K562 (cell line): Measurements from ENCODE around the gene CUX1. TPM values are rescaled to one million over a fixed set of nuclear protein-coding genes. Genes with fewer than 3 reads are reported as not detected.
A peak's percentile ranks its signal among the peaks of the same experiment; 100 is the strongest.

Experiments used
- ATAC-seq: fragments of 200-7000 bp; cut with Tn5 transposase; 3 replicates; pipeline ENCODE4 v1.9.1; 2020; ENCODE audit warnings: moderate library complexity
- BruUV-seq: library from RNA; stranded (reverse); fragments of 400-500 nt; replicated peaks from 2 replicates; lab custom pipeline; 2021; lab: Mats Ljungman, UMichigan
- CTCF ChIA-PET: fragments of 300-600 bp; formaldehyde crosslinking; extraction: SDS; loops from one replicate; lab custom pipeline; 2021; ENCODE audit warnings: low intra/inter-chr PET ratio; lab: Yijun Ruan, JAX
- POLR2A ChIA-PET: fragments of 300-600, 350-650 bp; sonication (Branson Sonifier 250); formaldehyde crosslinking; extraction: SDS; loops from one replicate; lab custom pipeline; 2021; ENCODE audit warnings: antibody characterized with exemption, inconsistent platforms; lab: Yijun Ruan, JAX
- DNase-seq, 4 experiments: peaks; one replicate each; pipeline versions ENCODE4 v3.0.0 to v3.0.0-alpha.2; 2011 to 2018; ENCODE audit warnings: low spot score in 3 of 4, mixed read lengths in 3 of 4; ENCODE audit errors: extremely low read depth in 1 of 4
- FAIRE-seq: peaks from 2 replicates; lab custom pipeline; 2011; peaks lifted over from hg19 to GRCh38; lab: Jason Lieb, UNC
- H2AFZ ChIP-seq: 2 replicates; pipeline ENCODE4 v1.6.0; 2011; ENCODE audit warnings: low read depth, low read length, control low read depth, inconsistent platforms
- H3K27ac ChIP-seq: fragments of 200-600 bp; 3 replicates; pipeline ENCODE4 v1.8.0; 2011; ENCODE audit warnings: low read depth, mild to moderate bottlenecking, control low read depth, inconsistent platforms, low read length, moderate library complexity, mixed read lengths; ENCODE audit errors: extremely low read depth
- H3K27me3 ChIP-seq, 2 experiments: fragments of 300-600 bp in 1 of 2; 2 replicates in 1 of 2; 3 replicates in 1 of 2; pipeline versions ENCODE4 v1.6.0 to v1.8.0; 2011; ENCODE audit warnings: inconsistent platforms in 2 of 2, low read length in 2 of 2, mild to moderate bottlenecking in 1 of 2, mixed read lengths in 1 of 2, moderate library complexity in 1 of 2; ENCODE audit not compliant: control insufficient read depth in 2 of 2, insufficient read depth in 2 of 2
- H3K36me3 ChIP-seq: fragments of 300-600 bp; 3 replicates; pipeline ENCODE4 v1.8.0; 2011; ENCODE audit warnings: mild to moderate bottlenecking, low read length, inconsistent platforms; ENCODE audit not compliant: control insufficient read depth, insufficient read depth
- H3K4me1 ChIP-seq, 2 experiments: fragments of 200-600 bp in 1 of 2; replicated peaks in 1 of 2; 2 replicates in 1 of 2; 3 replicates in 1 of 2; pipeline versions ENCODE4 v1.5.1 to v1.8.0; 2011; ENCODE audit warnings: inconsistent platforms in 2 of 2, low read length in 2 of 2, mild to moderate bottlenecking in 1 of 2, mixed read lengths in 1 of 2, moderate library complexity in 1 of 2; ENCODE audit not compliant: control insufficient read depth in 2 of 2, insufficient read depth in 2 of 2
- H3K4me2 ChIP-seq: 2 replicates; pipeline ENCODE4 v1.6.1; 2011; ENCODE audit warnings: low read length, control low read depth, inconsistent platforms, mixed read lengths; ENCODE audit not compliant: insufficient read depth
- H3K4me3 ChIP-seq: fragments of 200-600 bp; sonication (generic), shearing (Covaris generic); 2 replicates; pipeline ENCODE4 v1.5.1; 2016; ENCODE audit warnings: control low read depth, inconsistent platforms
- H3K79me2 ChIP-seq: fragments of 200-600 bp; 3 replicates; pipeline ENCODE4 v1.8.0; 2011; ENCODE audit warnings: low read length, inconsistent platforms; ENCODE audit not compliant: control insufficient read depth, insufficient read depth
- H3K9ac ChIP-seq, 2 experiments: 2 replicates each; pipeline versions ENCODE4 v1.6.0 to v1.6.1; 2011; ENCODE audit warnings: low read depth in 2 of 2, low read length in 2 of 2, control low read depth in 1 of 2, inconsistent platforms in 1 of 2, mild to moderate bottlenecking in 1 of 2, mixed read lengths in 1 of 2; ENCODE audit not compliant: insufficient read depth in 1 of 2
- H3K9me1 ChIP-seq: one replicate; pipeline ENCODE4 v1.6.0; 2011; ENCODE audit warnings: inconsistent platforms, mild to moderate bottlenecking, low read length, moderate library complexity; ENCODE audit not compliant: control insufficient read depth, insufficient read depth
- H3K9me3 ChIP-seq: replicated peaks from 2 replicates; pipeline ENCODE4 v1.5.1; 2011; ENCODE audit warnings: low read depth, low read length, inconsistent platforms; ENCODE audit not compliant: control insufficient read depth, insufficient read depth
- H4K20me1 ChIP-seq: replicated peaks from 2 replicates; pipeline ENCODE4 v1.6.1; 2011; ENCODE audit warnings: low read length, inconsistent platforms, mixed read lengths; ENCODE audit not compliant: control insufficient read depth, insufficient read depth
- ARNT ChIP-seq, 2 experiments: fragments of 450-650 bp; IDR thresholded peaks; 2 replicates each; pipeline ENCODE4 v1.6.1; 2016; ENCODE audit warnings: mild to moderate bottlenecking in 1 of 2
- ATF3 ChIP-seq, 2 experiments: fragments of 450-650 bp in 1 of 2; sonication (generic) in 1 of 2; formaldehyde crosslinking in 1 of 2; IDR thresholded peaks in 1 of 2; conservative IDR thresholded peaks in 1 of 2; 2 replicates each; pipeline versions ENCODE4 v1.6.1 to v1.8.1; 2016 to 2023; ENCODE audit warnings: mild to moderate bottlenecking in 2 of 2, moderate library complexity in 2 of 2, inconsistent platforms in 1 of 2, missing genetic modification reagents in 1 of 2
- CBFA2T2 ChIP-seq: fragments of 450-650 bp; conservative IDR thresholded peaks from 2 replicates; pipeline ENCODE4 v1.6.1; 2017; ENCODE audit warnings: mild to moderate bottlenecking
- CHCHD3 ChIP-seq: fragments of 250-450 bp; sonication (Bioruptor Pico); IDR thresholded peaks from 2 replicates; pipeline ENCODE4 v2.1.2; 2022; ENCODE audit warnings: mild to moderate bottlenecking
- FOSL1 ChIP-seq: fragments of 200-800 bp; sonication (Bioruptor generic); conservative IDR thresholded peaks from 2 replicates; pipeline ENCODE4 v1.6.1; 2016; ENCODE audit warnings: missing genetic modification characterization, missing compliant biosample characterization
- IRF1 ChIP-seq: sonication (generic); formaldehyde crosslinking; IDR thresholded peaks from 2 replicates; pipeline ENCODE4 v1.8.0; 2022; ENCODE audit warnings: missing genetic modification reagents, mild to moderate bottlenecking, borderline replicate concordance
- JUNB ChIP-seq: fragments of 450-650 bp; formaldehyde crosslinking; conservative IDR thresholded peaks from 2 replicates; pipeline ENCODE4 v1.4.0; 2020; ENCODE audit warnings: mild to moderate bottlenecking
- MAFG ChIP-seq: fragments of 450-650 bp; conservative IDR thresholded peaks from 2 replicates; pipeline ENCODE4 v1.6.1; 2016; ENCODE audit warnings: missing genetic modification characterization, missing compliant biosample characterization
- MCM3 ChIP-seq: fragments of 450-650 bp; IDR thresholded peaks from 2 replicates; pipeline ENCODE4 v1.6.1; 2016
- MEIS2 ChIP-seq: fragments of 450-650 bp; IDR thresholded peaks from 2 replicates; pipeline ENCODE4 v1.6.1; 2014; ENCODE audit warnings: mild to moderate bottlenecking; ENCODE audit not compliant: partially characterized antibody
- NBN ChIP-seq: fragments of 450-650 bp; IDR thresholded peaks from 2 replicates; pipeline ENCODE4 v1.6.1; 2016; ENCODE audit warnings: low read depth, mild to moderate bottlenecking
- NR4A1 ChIP-seq, 2 experiments: fragments of 250-450 bp in 1 of 2; fragments of 450-650 bp in 1 of 2; sonication (Bioruptor Pico) in 1 of 2; IDR thresholded peaks; 2 replicates each; pipeline versions ENCODE4 v1.4.0 to v1.6.1; 2016 to 2020; ENCODE audit warnings: mild to moderate bottlenecking in 2 of 2, missing compliant biosample characterization in 1 of 2, missing genetic modification characterization in 1 of 2, moderate library complexity in 1 of 2
- SMARCA4 ChIP-seq: fragments of 450-650 bp; IDR thresholded peaks from 2 replicates; pipeline ENCODE4 v1.6.1; 2016
- SMARCA5 ChIP-seq: fragments of 450-650 bp; IDR thresholded peaks from 2 replicates; pipeline ENCODE4 v1.6.1; 2016
- SPI1 ChIP-seq: IDR thresholded peaks from 2 replicates; pipeline ENCODE4 v1.6.1; 2011; ENCODE audit warnings: low read depth, low read length, control low read depth, borderline replicate concordance
- TBL1XR1 ChIP-seq, 2 experiments: IDR thresholded peaks; 2 replicates each; pipeline ENCODE4 v1.6.1; 2012; ENCODE audit warnings: improper control_type of control experiment in 2 of 2, low read length in 2 of 2, mild to moderate bottlenecking in 1 of 2
- TFAM ChIP-seq: fragments of 250-450 bp; sonication (Bioruptor Pico); conservative IDR thresholded peaks from 2 replicates; pipeline ENCODE4 v1.5.0; 2021; ENCODE audit warnings: mild to moderate bottlenecking, moderate library complexity
- TRIM24 ChIP-seq, 2 experiments: fragments of 450-650 bp; IDR thresholded peaks; 2 replicates each; pipeline ENCODE4 v1.6.1; 2016
- ZC3H11A ChIP-seq: IDR thresholded peaks from 2 replicates; pipeline ENCODE4 v1.6.1; 2012; ENCODE audit warnings: low read depth, low read length, improper control_type of control experiment
- ZFPM2 ChIP-seq: fragments of 250-450 bp; sonication (Bioruptor Pico); IDR thresholded peaks from 2 replicates; pipeline ENCODE4 v1.5.1; 2022; ENCODE audit warnings: mild to moderate bottlenecking
- ZNF384 ChIP-seq: IDR thresholded peaks from 2 replicates; pipeline ENCODE4 v1.6.1; 2012; ENCODE audit warnings: low read depth, low read length, improper control_type of control experiment
- ZNF561 ChIP-seq: fragments of 450-650 bp; formaldehyde crosslinking; conservative IDR thresholded peaks from 2 replicates; pipeline ENCODE4 v1.4.0; 2020; ENCODE audit warnings: mild to moderate bottlenecking, moderate library complexity
- WGBS: fragments of 100-300 bp; shearing (Covaris generic); methylation state at CpG from one replicate; pipeline ENCODE4 v1.1.6; 2016; ENCODE audit warnings: low coverage, mixed read lengths; ENCODE audit not compliant: insufficient coverage; ENCODE audit errors: missing lambda C conversion rate; 5-methylcytosine and 5-hydroxymethylcytosine counted together
- in situ Hi-C: fragments of 300-500 bp; cut with MboI; formaldehyde crosslinking; loops from 4 replicates; pipeline ENCODE4 v1.15.0; 2018; ENCODE audit warnings: inconsistent platforms, mixed read lengths
- intact Hi-C: fragments of 100-400 bp; cut with micrococcal nuclease; formaldehyde crosslinking; loops from 2 replicates; pipeline ENCODE4 v1.14.2; 2022
- polyA plus RNA-seq, 8 experiments: library from polyadenylated mRNA; depleted of rRNA in 4 of 8; stranded (reverse) in 5 of 8; unstranded in 3 of 8; fragments of >200 nt; fragmentation: Nextera tagmentation in 2 of 8; fragmentation: Illumina TruSeq in 1 of 8; extraction: Ambion mirVana in 2 of 8; extraction: Trizol in 1 of 8; gene quantifications; 2 replicates each; pipeline versions ENCODE4 v1.2.1 to v1.2.3, GENCODE V29; 2011 to 2014; ENCODE audit warnings: inconsistent platforms in 1 of 8, missing spikeins in 1 of 8
- total RNA-seq, 7 experiments: library from RNA; depleted of rRNA in 6 of 7; stranded (reverse); fragments of >200 nt in 6 of 7; fragmentation: Illumina TruSeq in 2 of 7; extraction: Trizol in 2 of 7; gene quantifications; 2 replicates each; pipeline versions ENCODE4 v1.2.1 to v1.2.3, GENCODE V29; 2011 to 2021; ENCODE audit warnings: low replicate concordance in 1 of 7
- TF ChIP-seq, protein P1 (sequence below): fragments of 250-450 bp; sonication (Bioruptor Pico); IDR thresholded peaks from 2 replicates; pipeline ENCODE4 v1.9.0; 2021; ENCODE audit warnings: mild to moderate bottlenecking

Gene CUX1
- total and polyA plus RNA-seq, 9 of the 15 experiments (the other 6 are each of a cell fraction or from before 2014, with no cell fraction given) = 3.6 to 55.3 (median 25.2) TPM

- Histone ChIP-seq H3K4me3 (no peak overlapping the region), H3K27ac (no peak overlapping the region), H3K79me2 (peaks cover 29% of the 10 kb centered on the region), H2AFZ (no peak overlapping the region), H3K4me1 (peaks cover 10 to 13% of the 10 kb centered on the region in 2 experiments), H3K36me3 (no peaks in the 10 kb centered on the region; the same call in 2 of the 3 replicates), H3K27me3 (no peaks in the 10 kb centered on the region), H3K9me3 (no peaks in the 10 kb centered on the region), H3K9me1 (no peaks in the 10 kb centered on the region), H3K4me2 (no peak overlapping the region), H3K9ac (peak overlapping the region in 1 of 2 experiments; percentile 70; a peak in 1 of 4 replicates), H4K20me1 (peaks cover 8% of the 10 kb centered on the region; the same call in 1 of the 2 replicates)
- in situ Hi-C loops = no loop called here
- 84% methylated on average over 29 of the region's 29 CpGs for WGBS
- no peak for ATAC-seq
- intact Hi-C loops = no loop called here
- BruUV-seq = no TSS peak
- ChIA-PET CTCF (no interaction called here), POLR2A (interaction anchor here (0.6 kb wide), 2 partner anchors 22 to 49 kb away, joined by 3 to 5 read pairs; no protein-coding TSS in a partner anchor)
- peak in 3 of 4 experiments; percentile 34 to 42 (median 41) for DNase-seq
- no peak for FAIRE-seq
- TF ChIP-seq IRF1 = no peak
- TF ChIP-seq ZNF384 = no peak
- TF ChIP-seq SMARCA5 = no peak
- TF ChIP-seq JUNB (CRISPR knock-in tag) = peak; percentile 63; the same call in 1 of the 2 replicates
- peak; percentile 85 for TF ChIP-seq ATF3 (IDR thresholded peaks at IDR 0.05)
- no peak; the same call in 1 of the 2 replicates for TF ChIP-seq ATF3 (CRISPR knock-in tag; conservative IDR thresholded peaks at IDR 0.05)
- TF ChIP-seq MEIS2 = peak; percentile 88
- no peak for TF ChIP-seq TFAM (CRISPR knock-in tag)
- TF ChIP-seq MAFG (tag) = no peak
- TF ChIP-seq MCM3 = no peak
- TF ChIP-seq, protein P1, sequence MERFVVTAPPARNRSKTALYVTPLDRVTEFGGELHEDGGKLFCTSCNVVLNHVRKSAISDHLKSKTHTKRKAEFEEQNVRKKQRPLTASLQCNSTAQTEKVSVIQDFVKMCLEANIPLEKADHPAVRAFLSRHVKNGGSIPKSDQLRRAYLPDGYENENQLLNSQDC = no peak
- TF ChIP-seq NR4A1 (CRISPR knock-in tag; IDR thresholded peaks at IDR 0.05) = no peak
- no peak for TF ChIP-seq NR4A1 (tag; IDR thresholded peaks at IDR 0.05)
- TF ChIP-seq ZC3H11A = no peak
- TF ChIP-seq FOSL1 (tag) = peak; percentile 86
- TF ChIP-seq ZFPM2 (CRISPR knock-in tag) = no peak
- no peak for TF ChIP-seq NBN
- no peak for TF ChIP-seq ARNT (IDR thresholded peaks at IDR 0.05)
- TF ChIP-seq TBL1XR1 (IDR thresholded peaks at IDR 0.05; ENCODE audit: low read length in 2 of 2) = no peak
- TF ChIP-seq TRIM24 (IDR thresholded peaks at IDR 0.05) = no peak
- TF ChIP-seq ZNF561 (CRISPR knock-in tag) = no peak
- TF ChIP-seq SPI1 = peak; percentile 54
- peak; percentile 73 for TF ChIP-seq SMARCA4
- no peak for TF ChIP-seq CHCHD3 (CRISPR knock-in tag)
- TF ChIP-seq CBFA2T2 = no peak
Observed at GRCh38 chr7:101952355-101953247, 135.2 kb downstream of the CUX1 start.
